Hepatocyte (in vitro differentiated cells): ENCODE data around the gene GPR149. TPM values are rescaled to one million over a fixed set of nuclear protein-coding genes. Genes with fewer than 3 reads are reported as not detected.

Source experiments
- DNase-seq: peaks from one replicate; pipeline ENCODE4 v3.0.0-alpha.2; 2016; ENCODE audit warnings: low spot score
- H2AFZ ChIP-seq: fragments of 200-600 bp; sonication (generic); 2 replicates; pipeline ENCODE4 v1.6.0; 2016; ENCODE audit warnings: antibody characterized with exemption, mild to moderate bottlenecking
- H3K27ac ChIP-seq: fragments of 200-600 bp; sonication (generic); 2 replicates; pipeline ENCODE4 v1.5.1; 2016; ENCODE audit warnings: mild to moderate bottlenecking
- H3K27me3 ChIP-seq: fragments of 200-600 bp; sonication (generic); 2 replicates; pipeline ENCODE4 v1.6.1; 2016
- H3K36me3 ChIP-seq: fragments of 200-600 bp; sonication (generic); replicated peaks from 2 replicates; pipeline ENCODE4 v1.5.1; 2016; ENCODE audit warnings: low read depth; ENCODE audit not compliant: insufficient read depth
- H3K4me1 ChIP-seq: fragments of 200-600 bp; sonication (generic); 2 replicates; pipeline ENCODE4 v1.5.1; 2016; ENCODE audit warnings: mild to moderate bottlenecking, moderate library complexity; ENCODE audit not compliant: insufficient read depth
- H3K4me2 ChIP-seq: fragments of 200-600 bp; sonication (generic); 2 replicates; pipeline ENCODE4 v1.6.0; 2016
- H3K4me3 ChIP-seq: fragments of 200-600 bp; sonication (generic); 2 replicates; pipeline ENCODE4 v1.5.1; 2016; ENCODE audit warnings: mild to moderate bottlenecking
- H3K79me2 ChIP-seq: fragments of 200-600 bp; sonication (generic); 2 replicates; pipeline ENCODE4 v1.6.0; 2017; ENCODE audit warnings: mild to moderate bottlenecking
- H3K9me2 ChIP-seq: fragments of 200-600 bp; sonication (generic); replicated peaks from 2 replicates; pipeline ENCODE4 v1.6.0; 2017; ENCODE audit warnings: mild to moderate bottlenecking; ENCODE audit not compliant: insufficient read depth
- H3K9me3 ChIP-seq: fragments of 200-600 bp; sonication (generic); 2 replicates; pipeline ENCODE4 v1.5.1; 2016; ENCODE audit warnings: low read depth, mild to moderate bottlenecking
- H4K20me1 ChIP-seq: fragments of 200-600 bp; sonication (generic); 2 replicates; pipeline ENCODE4 v1.6.0; 2016; ENCODE audit warnings: mild to moderate bottlenecking; ENCODE audit not compliant: insufficient read depth, poor library complexity, severe bottlenecking
- CTCF ChIP-seq: fragments of 200-600 bp; sonication (generic); IDR thresholded peaks from 2 replicates; pipeline ENCODE4 v1.5.1; 2016; ENCODE audit warnings: antibody characterized with exemption, mild to moderate bottlenecking; ENCODE audit not compliant: poor library complexity
- EZH2 ChIP-seq: fragments of 200-600 bp; sonication (generic); IDR thresholded peaks from 2 replicates; pipeline ENCODE4 v1.6.1; 2016; ENCODE audit warnings: antibody characterized with exemption, mild to moderate bottlenecking, borderline replicate concordance
- EZH2phosphoT487 ChIP-seq: fragments of 200-600 bp; sonication (generic); IDR thresholded peaks from one replicate; pipeline ENCODE4 v1.6.1; 2018; ENCODE audit warnings: antibody characterized with exemption, mild to moderate bottlenecking, low read depth, moderate library complexity; ENCODE audit not compliant: unreplicated experiment, severe bottlenecking
- WGBS: methylation state at CpG from one replicate; pipeline ENCODE4 v1.1.6; 2016; ENCODE audit warnings: low lambda C conversion rate; ENCODE audit errors: missing lambda C conversion rate; 5-methylcytosine and 5-hydroxymethylcytosine counted together
- polyA plus RNA-seq: library from polyadenylated mRNA; unstranded; fragments of >200 nt; fragmentation: Nextera tagmentation; extraction: Ambion mirVana; gene quantifications from 2 replicates; pipeline ENCODE4 v1.2.1, GENCODE V29; 2016
- total RNA-seq: library from RNA; depleted of rRNA; stranded (reverse); fragments of >200 nt; gene quantifications from 2 replicates; pipeline ENCODE4 v1.2.3, GENCODE V29; 2014

Gene GPR149
- total and polyA plus RNA-seq, 2 experiments from 2014 or later: not detected

- TF ChIP-seq CTCF: no peak
- no peak for TF ChIP-seq EZH2
- no peak for TF ChIP-seq EZH2phosphoT487
These were observed 92.0 kb downstream of the GPR149 start for GRCh38 chr3:154338008-154338407.

GRCh38 chr3:154334973-154335420, 95.0 kb downstream of the GPR149 start:
- WGBS: 15% methylated on average over 3 of the region's 3 CpGs
- H3K27ac ChIP-seq: no peak overlapping the region
- peak; percentile 50 for DNase-seq
- no peaks in the 10 kb centered on the region for H3K9me2 ChIP-seq
- H3K27me3 ChIP-seq: no peaks in the 10 kb centered on the region
- H3K79me2 ChIP-seq: no peaks in the 10 kb centered on the region
- no peak overlapping the region for H2AFZ ChIP-seq
- H3K36me3 ChIP-seq: no peaks in the 10 kb centered on the region
- no peak for TF ChIP-seq EZH2
- TF ChIP-seq CTCF: peak; percentile 74
- no peak for TF ChIP-seq EZH2phosphoT487
- H3K4me3 ChIP-seq: no peak overlapping the region
- H3K9me3 ChIP-seq: no peaks in the 10 kb centered on the region
- no peak overlapping the region for H3K4me2 ChIP-seq
- no peaks in the 10 kb centered on the region for H4K20me1 ChIP-seq
- no peaks in the 10 kb centered on the region for H3K4me1 ChIP-seq

More at GRCh38 chr3:154338008-154338407, 92.0 kb downstream of the GPR149 start:
- 97% methylated on average over 6 of the region's 6 CpGs for WGBS
- H2AFZ ChIP-seq: no peak overlapping the region
- H3K4me2 ChIP-seq: no peak overlapping the region
- no peaks in the 10 kb centered on the region for H3K36me3 ChIP-seq
- H3K4me1 ChIP-seq: no peaks in the 10 kb centered on the region
- no peaks in the 10 kb centered on the region for H3K27me3 ChIP-seq
- H3K27ac ChIP-seq: no peak overlapping the region
- no peaks in the 10 kb centered on the region for H4K20me1 ChIP-seq
- no peak for DNase-seq
- no peaks in the 10 kb centered on the region for H3K9me2 ChIP-seq
- no peak overlapping the region for H3K4me3 ChIP-seq
- no peaks in the 10 kb centered on the region for H3K9me3 ChIP-seq
- no peaks in the 10 kb centered on the region for H3K79me2 ChIP-seq

GRCh38 chr3:154327871-154328270, 102.1 kb downstream of the GPR149 start:
- no peak for DNase-seq
- no peaks in the 10 kb centered on the region for H4K20me1 ChIP-seq
- peaks cover 9% of the 10 kb centered on the region for H3K79me2 ChIP-seq
- TF ChIP-seq EZH2: no peak
- no peak for TF ChIP-seq CTCF
- no peak for TF ChIP-seq EZH2phosphoT487
- H3K9me2 ChIP-seq: no peaks in the 10 kb centered on the region
- no peaks in the 10 kb centered on the region for H3K9me3 ChIP-seq
- no peak overlapping the region for H2AFZ ChIP-seq
- no peak overlapping the region for H3K4me3 ChIP-seq
- no peaks in the 10 kb centered on the region for H3K27me3 ChIP-seq
- H3K4me2 ChIP-seq: no peak overlapping the region
- H3K36me3 ChIP-seq: no peaks in the 10 kb centered on the region
- H3K4me1 ChIP-seq: peaks cover 4% of the 10 kb centered on the region
- no peak overlapping the region for H3K27ac ChIP-seq

GRCh38 chr3:154324919-154325318, 105.1 kb downstream of the GPR149 start:
- peak overlapping the region; percentile 68 for H3K4me3 ChIP-seq
- DNase-seq: peak; percentile 28

More at GRCh38 chr3:154324919-154325318, 105.1 kb downstream of the GPR149 start:
- no peaks in the 10 kb centered on the region for H3K9me2 ChIP-seq
- peaks cover 38% of the 10 kb centered on the region for H3K79me2 ChIP-seq
- H3K4me2 ChIP-seq: peak overlapping the region; percentile 73
- peaks cover 20% of the 10 kb centered on the region for H3K4me1 ChIP-seq
- H3K27ac ChIP-seq: peak overlapping the region; percentile 98
- H3K27me3 ChIP-seq: no peaks in the 10 kb centered on the region
- TF ChIP-seq EZH2phosphoT487 (no peak), CTCF (no peak), EZH2 (no peak)
- no peaks in the 10 kb centered on the region for H3K36me3 ChIP-seq
- 65% methylated on average over 3 of the region's 3 CpGs for WGBS
- no peaks in the 10 kb centered on the region for H3K9me3 ChIP-seq
- H4K20me1 ChIP-seq: peaks cover 18% of the 10 kb centered on the region
- peak overlapping the region; percentile 83 for H2AFZ ChIP-seq
